ENCODE data around the gene ARSA. TPM values are rescaled to one million over a fixed set of nuclear protein-coding genes. Genes with fewer than 3 reads are reported as not detected.

Gene ARSA
- total RNA-seq, 1 experiment from 2014 or later, result 10.3 TPM

DNA sequence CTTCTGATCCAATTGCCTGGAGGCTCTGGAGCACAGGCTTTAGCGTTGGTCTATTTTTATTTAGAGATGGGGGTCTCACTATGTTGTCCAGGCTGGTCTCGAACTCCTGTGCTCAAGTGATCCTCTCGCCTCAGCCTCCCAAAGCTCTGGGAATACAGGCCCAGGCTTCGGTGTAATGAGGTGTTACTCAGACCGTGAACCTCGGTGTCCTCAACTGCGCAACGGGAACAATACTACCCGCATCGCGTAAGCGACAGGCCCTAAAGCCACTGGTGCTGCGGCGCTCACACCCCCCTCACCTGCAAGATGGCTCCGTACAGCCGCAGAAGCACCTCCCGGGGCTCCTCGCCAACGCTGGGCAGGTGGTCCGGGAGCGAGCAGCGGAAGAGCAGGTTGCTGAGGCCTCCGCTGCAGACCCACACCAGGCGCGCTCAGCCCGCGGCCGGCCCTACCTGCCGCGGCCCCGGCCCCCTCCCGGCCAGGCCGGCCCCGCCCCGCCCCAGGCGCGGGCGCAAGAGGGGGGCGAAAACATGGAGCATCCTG, 45.9 kb downstream of the ARSA start:
- H3K9me3 ChIP-seq (ENCODE audit: control insufficient read depth, low read depth, low read length), result no peaks in the 10 kb centered on the region
- no peak overlapping the region for H4K8ac ChIP-seq (replicated peaks; ENCODE audit: insufficient read length, low read depth, low read length)
- no peak overlapping the region for H3T11ph ChIP-seq (ENCODE audit: low read length)
- no peak overlapping the region for H3K27ac ChIP-seq (ENCODE audit: insufficient read length, low read depth, low read length)
- H3K27me3 Mint-ChIP-seq (ENCODE audit: low read depth), result peaks cover 6% of the 10 kb centered on the region
- H2BK5ac ChIP-seq (ENCODE audit: insufficient read length, low read length), result no peak overlapping the region
- peaks cover 2% of the 10 kb centered on the region; the same call in 1 of the 2 replicates for H3K4me1 ChIP-seq (ENCODE audit: insufficient read depth, low read length)
- TF ChIP-seq, protein P1, sequence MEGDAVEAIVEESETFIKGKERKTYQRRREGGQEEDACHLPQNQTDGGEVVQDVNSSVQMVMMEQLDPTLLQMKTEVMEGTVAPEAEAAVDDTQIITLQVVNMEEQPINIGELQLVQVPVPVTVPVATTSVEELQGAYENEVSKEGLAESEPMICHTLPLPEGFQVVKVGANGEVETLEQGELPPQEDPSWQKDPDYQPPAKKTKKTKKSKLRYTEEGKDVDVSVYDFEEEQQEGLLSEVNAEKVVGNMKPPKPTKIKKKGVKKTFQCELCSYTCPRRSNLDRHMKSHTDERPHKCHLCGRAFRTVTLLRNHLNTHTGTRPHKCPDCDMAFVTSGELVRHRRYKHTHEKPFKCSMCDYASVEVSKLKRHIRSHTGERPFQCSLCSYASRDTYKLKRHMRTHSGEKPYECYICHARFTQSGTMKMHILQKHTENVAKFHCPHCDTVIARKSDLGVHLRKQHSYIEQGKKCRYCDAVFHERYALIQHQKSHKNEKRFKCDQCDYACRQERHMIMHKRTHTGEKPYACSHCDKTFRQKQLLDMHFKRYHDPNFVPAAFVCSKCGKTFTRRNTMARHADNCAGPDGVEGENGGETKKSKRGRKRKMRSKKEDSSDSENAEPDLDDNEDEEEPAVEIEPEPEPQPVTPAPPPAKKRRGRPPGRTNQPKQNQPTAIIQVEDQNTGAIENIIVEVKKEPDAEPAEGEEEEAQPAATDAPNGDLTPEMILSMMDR (conservative IDR thresholded peaks at IDR 0.05), result no peak
- H3K9ac ChIP-seq (ENCODE audit: extremely low read depth, insufficient read length, low read length), result peak overlapping the region; percentile 51
- H3K23me2 ChIP-seq (ENCODE audit: insufficient read length, low read depth, low read length, poor library complexity, severe bottlenecking), result no peaks in the 10 kb centered on the region
- no CpG with 5 or more reads among the region's 39 CpGs for WGBS (ENCODE audit: extremely low coverage, insufficient read length, low lambda C conversion rate)
- H2AK5ac ChIP-seq (ENCODE audit: insufficient read length, low read length), result no peak overlapping the region
- no peak overlapping the region for H2BK15ac ChIP-seq (ENCODE audit: low read depth, low read length)
- no peak overlapping the region for H4K5ac ChIP-seq (ENCODE audit: insufficient read length, low read depth, low read length)
- H2AFZ ChIP-seq (ENCODE audit: low read length), result no peak overlapping the region
- no peak overlapping the region for H2BK20ac ChIP-seq (ENCODE audit: low read depth, low read length, poor library complexity, severe bottlenecking)
- no peak overlapping the region for H3K56ac ChIP-seq (ENCODE audit: insufficient read length, low read depth, low read length)
- no peak overlapping the region for H2BK120ac ChIP-seq (ENCODE audit: low read depth, low read length, poor library complexity, severe bottlenecking)
- no peaks in the 10 kb centered on the region for H3K79me2 ChIP-seq (ENCODE audit: insufficient read depth, low read length)
- no peak overlapping the region for H2BK12ac ChIP-seq (ENCODE audit: insufficient read length, low read depth, low read length)
- H3K36me3 Mint-ChIP-seq (ENCODE audit: insufficient read depth in 1 of 3, low read depth in 3 of 3), result peaks cover 4 to 24% (median 20%) of the 10 kb centered on the region in 3 experiments; a peak in 6 of 7 replicates
- peak overlapping the region; percentile 80 to 89 for H3K4me3 Mint-ChIP-seq
- peak overlapping the region; percentile 54 for H3K4me2 ChIP-seq (ENCODE audit: insufficient read depth, insufficient read length, low read length)
- DNase-seq, result no peak
- H3K79me1 ChIP-seq (ENCODE audit: insufficient read depth, low read depth, low read length, poor library complexity, severe bottlenecking), result peaks cover 4% of the 10 kb centered on the region
- H3K4ac ChIP-seq (ENCODE audit: low read depth, low read length), result no peak overlapping the region
- peak overlapping the region; percentile 85 to 90 (median 86); a peak in 4 of 7 replicates for H3K27ac Mint-ChIP-seq
- no peak overlapping the region for H3K18ac ChIP-seq (ENCODE audit: insufficient read length, low read depth, low read length)
- no peak overlapping the region for H3K14ac ChIP-seq (ENCODE audit: insufficient read depth, low read length)
- no peaks in the 10 kb centered on the region for H4K20me1 ChIP-seq (ENCODE audit: control insufficient read depth, insufficient read depth, insufficient read length)
- H3K23ac ChIP-seq (ENCODE audit: insufficient read length, low read depth, low read length), result no peak overlapping the region
- H4K91ac ChIP-seq (ENCODE audit: insufficient read length, low read depth, low read length), result no peak overlapping the region
- no peaks in the 10 kb centered on the region for H3K9me3 Mint-ChIP-seq
- H3K27me3 ChIP-seq (ENCODE audit: insufficient read depth, low read length), result no peaks in the 10 kb centered on the region
- peaks cover 14 to 23% of the 10 kb centered on the region in 2 experiments for H3K4me1 Mint-ChIP-seq

Data from H9 (cell line).